ENCODE data around the gene CCNG2. TPM values are rescaled to one million over a fixed set of nuclear protein-coding genes. Genes with fewer than 3 reads are reported as not detected.

The CCNG2 gene
- total and polyA plus RNA-seq, 9 of the 15 experiments (the other 6 are each of a cell fraction or from before 2014, with no cell fraction given) = 0.49 to 6.6 (median 2.9) TPM

DNA sequence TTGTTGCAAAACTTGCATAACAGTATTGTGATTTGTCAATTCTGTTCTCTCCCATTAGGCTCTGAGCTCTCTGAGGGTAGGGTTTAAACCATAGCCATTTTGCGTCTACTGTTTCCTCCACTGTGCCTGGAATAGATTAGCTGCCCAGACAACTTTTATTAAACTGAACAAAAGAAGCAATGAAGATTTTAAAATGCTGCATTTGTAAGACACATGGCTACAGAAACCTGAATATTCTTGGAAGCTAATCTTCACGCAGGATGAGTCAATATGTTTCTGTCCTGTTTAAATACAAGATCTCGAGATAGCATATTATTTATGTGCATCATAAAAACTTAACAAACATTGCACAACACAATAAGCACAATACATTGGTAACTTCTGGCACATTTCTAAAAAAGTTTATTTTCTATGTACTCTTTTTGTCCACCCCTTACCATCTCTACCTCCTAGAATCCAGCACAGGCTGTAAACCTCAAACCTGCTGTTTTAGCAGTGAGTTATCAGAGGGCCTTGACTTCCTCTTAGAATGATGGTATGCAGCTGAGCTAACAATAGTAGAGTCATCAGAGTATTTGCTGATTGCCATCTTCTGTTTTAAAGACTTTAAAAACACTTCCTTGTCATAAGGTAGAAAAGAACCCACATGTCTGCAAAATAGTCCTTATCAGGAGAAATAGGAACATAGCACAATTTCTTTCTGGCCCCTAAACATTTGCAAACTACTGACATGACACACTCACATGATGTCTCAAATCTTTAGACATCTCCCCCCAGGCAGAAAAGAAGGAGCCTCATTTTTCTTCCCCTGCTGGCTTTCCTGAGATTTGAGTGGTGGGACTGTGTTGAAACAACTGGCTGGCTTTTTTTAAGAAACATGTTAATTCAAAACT lies 10.6 kb upstream of the CCNG2 start (continued):
- TF ChIP-seq, protein P1, sequence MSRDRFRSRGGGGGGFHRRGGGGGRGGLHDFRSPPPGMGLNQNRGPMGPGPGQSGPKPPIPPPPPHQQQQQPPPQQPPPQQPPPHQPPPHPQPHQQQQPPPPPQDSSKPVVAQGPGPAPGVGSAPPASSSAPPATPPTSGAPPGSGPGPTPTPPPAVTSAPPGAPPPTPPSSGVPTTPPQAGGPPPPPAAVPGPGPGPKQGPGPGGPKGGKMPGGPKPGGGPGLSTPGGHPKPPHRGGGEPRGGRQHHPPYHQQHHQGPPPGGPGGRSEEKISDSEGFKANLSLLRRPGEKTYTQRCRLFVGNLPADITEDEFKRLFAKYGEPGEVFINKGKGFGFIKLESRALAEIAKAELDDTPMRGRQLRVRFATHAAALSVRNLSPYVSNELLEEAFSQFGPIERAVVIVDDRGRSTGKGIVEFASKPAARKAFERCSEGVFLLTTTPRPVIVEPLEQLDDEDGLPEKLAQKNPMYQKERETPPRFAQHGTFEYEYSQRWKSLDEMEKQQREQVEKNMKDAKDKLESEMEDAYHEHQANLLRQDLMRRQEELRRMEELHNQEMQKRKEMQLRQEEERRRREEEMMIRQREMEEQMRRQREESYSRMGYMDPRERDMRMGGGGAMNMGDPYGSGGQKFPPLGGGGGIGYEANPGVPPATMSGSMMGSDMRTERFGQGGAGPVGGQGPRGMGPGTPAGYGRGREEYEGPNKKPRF (IDR thresholded peaks at IDR 0.05; ENCODE audit: low read depth, low read length) = no peak
- TF ChIP-seq, protein P2, sequence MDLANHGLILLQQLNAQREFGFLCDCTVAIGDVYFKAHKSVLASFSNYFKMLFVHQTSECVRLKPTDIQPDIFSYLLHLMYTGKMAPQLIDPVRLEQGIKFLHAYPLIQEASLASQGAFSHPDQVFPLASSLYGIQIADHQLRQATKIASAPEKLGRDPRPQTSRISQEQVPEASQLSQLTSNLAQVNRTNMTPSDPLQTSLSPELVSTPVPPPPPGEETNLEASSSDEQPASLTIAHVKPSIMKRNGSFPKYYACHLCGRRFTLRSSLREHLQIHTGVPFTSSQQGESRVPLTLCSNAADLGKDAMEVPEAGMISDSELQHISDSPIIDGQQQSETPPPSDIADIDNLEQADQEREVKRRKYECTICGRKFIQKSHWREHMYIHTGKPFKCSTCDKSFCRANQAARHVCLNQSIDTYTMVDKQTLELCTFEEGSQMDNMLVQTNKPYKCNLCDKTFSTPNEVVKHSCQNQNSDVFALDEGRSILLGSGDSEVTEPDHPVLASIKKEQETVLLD (IDR thresholded peaks at IDR 0.05) = no peak
- TF ChIP-seq PHF20 (IDR thresholded peaks at IDR 0.05; ENCODE audit: partially characterized antibody) (no peak), SRSF1 (IDR thresholded peaks at IDR 0.05; ENCODE audit: low read depth, low read length) (no peak), BCL6 (CRISPR knock-in tag; IDR thresholded peaks at IDR 0.05) (no peak), ZNF239 (CRISPR knock-in tag; IDR thresholded peaks at IDR 0.05) (no peak), STAG1 (CRISPR knock-in tag; IDR thresholded peaks at IDR 0.05; ENCODE audit: borderline replicate concordance) (no peak), CBFB (CRISPR knock-in tag; IDR thresholded peaks at IDR 0.05) (no peak)
- TF ChIP-seq, protein P3, sequence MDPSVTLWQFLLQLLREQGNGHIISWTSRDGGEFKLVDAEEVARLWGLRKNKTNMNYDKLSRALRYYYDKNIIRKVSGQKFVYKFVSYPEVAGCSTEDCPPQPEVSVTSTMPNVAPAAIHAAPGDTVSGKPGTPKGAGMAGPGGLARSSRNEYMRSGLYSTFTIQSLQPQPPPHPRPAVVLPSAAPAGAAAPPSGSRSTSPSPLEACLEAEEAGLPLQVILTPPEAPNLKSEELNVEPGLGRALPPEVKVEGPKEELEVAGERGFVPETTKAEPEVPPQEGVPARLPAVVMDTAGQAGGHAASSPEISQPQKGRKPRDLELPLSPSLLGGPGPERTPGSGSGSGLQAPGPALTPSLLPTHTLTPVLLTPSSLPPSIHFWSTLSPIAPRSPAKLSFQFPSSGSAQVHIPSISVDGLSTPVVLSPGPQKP (CRISPR knock-in tag; IDR thresholded peaks at IDR 0.05) = no peak
- TF ChIP-seq, protein P4, sequence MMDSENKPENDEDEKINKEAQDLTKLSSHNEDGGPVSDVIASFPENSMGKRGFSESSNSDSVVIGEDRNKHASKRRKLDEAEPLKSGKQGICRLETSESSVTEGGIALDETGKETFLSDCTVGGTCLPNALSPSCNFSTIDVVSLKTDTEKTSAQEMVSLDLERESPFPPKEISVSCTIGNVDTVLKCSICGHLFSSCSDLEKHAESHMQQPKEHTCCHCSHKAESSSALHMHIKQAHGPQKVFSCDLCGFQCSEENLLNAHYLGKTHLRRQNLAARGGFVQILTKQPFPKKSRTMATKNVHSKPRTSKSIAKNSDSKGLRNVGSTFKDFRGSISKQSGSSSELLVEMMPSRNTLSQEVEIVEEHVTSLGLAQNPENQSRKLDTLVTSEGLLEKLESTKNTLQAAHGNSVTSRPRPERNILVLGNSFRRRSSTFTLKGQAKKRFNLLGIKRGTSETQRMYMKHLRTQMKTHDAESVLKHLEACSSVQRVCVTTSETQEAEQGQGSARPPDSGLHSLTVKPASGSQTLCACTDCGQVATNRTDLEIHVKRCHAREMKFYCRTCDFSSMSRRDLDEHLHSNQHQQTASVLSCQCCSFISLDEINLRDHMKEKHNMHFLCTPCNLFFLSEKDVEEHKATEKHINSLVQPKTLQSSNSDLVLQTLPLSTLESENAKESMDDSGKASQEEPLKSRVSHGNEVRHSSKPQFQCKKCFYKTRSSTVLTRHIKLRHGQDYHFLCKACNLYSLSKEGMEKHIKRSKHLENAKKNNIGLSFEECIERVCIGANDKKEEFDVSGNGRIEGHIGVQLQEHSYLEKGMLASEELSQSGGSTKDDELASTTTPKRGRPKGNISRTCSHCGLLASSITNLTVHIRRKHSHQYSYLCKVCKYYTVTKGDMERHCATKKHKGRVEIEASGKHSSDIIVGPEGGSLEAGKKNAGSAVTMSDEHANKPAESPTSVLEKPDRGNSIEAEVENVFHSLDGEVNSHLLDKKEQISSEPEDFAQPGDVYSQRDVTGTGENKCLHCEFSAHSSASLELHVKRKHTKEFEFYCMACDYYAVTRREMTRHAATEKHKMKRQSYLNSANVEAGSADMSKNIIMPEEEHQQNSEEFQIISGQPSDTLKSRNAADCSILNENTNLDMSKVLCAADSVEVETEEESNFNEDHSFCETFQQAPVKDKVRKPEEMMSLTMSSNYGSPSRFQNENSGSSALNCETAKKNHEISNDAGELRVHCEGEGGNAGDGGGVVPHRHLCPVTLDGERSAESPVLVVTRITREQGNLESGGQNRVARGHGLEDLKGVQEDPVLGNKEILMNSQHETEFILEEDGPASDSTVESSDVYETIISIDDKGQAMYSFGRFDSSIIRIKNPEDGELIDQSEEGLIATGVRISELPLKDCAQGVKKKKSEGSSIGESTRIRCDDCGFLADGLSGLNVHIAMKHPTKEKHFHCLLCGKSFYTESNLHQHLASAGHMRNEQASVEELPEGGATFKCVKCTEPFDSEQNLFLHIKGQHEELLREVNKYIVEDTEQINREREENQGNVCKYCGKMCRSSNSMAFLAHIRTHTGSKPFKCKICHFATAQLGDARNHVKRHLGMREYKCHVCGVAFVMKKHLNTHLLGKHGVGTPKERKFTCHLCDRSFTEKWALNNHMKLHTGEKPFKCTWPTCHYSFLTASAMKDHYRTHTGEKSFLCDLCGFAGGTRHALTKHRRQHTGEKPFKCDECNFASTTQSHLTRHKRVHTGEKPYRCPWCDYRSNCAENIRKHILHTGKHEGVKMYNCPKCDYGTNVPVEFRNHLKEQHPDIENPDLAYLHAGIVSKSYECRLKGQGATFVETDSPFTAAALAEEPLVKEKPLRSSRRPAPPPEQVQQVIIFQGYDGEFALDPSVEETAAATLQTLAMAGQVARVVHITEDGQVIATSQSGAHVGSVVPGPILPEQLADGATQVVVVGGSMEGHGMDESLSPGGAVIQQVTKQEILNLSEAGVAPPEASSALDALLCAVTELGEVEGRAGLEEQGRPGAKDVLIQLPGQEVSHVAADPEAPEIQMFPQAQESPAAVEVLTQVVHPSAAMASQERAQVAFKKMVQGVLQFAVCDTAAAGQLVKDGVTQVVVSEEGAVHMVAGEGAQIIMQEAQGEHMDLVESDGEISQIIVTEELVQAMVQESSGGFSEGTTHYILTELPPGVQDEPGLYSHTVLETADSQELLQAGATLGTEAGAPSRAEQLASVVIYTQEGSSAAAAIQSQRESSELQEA (IDR thresholded peaks at IDR 0.05; ENCODE audit: low read depth) = no peak
- TF ChIP-seq, protein P5, sequence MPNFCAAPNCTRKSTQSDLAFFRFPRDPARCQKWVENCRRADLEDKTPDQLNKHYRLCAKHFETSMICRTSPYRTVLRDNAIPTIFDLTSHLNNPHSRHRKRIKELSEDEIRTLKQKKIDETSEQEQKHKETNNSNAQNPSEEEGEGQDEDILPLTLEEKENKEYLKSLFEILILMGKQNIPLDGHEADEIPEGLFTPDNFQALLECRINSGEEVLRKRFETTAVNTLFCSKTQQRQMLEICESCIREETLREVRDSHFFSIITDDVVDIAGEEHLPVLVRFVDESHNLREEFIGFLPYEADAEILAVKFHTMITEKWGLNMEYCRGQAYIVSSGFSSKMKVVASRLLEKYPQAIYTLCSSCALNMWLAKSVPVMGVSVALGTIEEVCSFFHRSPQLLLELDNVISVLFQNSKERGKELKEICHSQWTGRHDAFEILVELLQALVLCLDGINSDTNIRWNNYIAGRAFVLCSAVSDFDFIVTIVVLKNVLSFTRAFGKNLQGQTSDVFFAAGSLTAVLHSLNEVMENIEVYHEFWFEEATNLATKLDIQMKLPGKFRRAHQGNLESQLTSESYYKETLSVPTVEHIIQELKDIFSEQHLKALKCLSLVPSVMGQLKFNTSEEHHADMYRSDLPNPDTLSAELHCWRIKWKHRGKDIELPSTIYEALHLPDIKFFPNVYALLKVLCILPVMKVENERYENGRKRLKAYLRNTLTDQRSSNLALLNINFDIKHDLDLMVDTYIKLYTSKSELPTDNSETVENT (CRISPR knock-in tag; IDR thresholded peaks at IDR 0.05) = no peak
